ENCODE data around the gene CABLES1. TPM values are rescaled to one million over a fixed set of nuclear protein-coding genes. Genes with fewer than 3 reads are reported as not detected.

The CABLES1 gene
- total and polyA plus RNA-seq, 2 of the 8 experiments (the other 6 are each of a cell fraction or from before 2014, with no cell fraction given): 9.2 to 26.4 TPM

DNA sequence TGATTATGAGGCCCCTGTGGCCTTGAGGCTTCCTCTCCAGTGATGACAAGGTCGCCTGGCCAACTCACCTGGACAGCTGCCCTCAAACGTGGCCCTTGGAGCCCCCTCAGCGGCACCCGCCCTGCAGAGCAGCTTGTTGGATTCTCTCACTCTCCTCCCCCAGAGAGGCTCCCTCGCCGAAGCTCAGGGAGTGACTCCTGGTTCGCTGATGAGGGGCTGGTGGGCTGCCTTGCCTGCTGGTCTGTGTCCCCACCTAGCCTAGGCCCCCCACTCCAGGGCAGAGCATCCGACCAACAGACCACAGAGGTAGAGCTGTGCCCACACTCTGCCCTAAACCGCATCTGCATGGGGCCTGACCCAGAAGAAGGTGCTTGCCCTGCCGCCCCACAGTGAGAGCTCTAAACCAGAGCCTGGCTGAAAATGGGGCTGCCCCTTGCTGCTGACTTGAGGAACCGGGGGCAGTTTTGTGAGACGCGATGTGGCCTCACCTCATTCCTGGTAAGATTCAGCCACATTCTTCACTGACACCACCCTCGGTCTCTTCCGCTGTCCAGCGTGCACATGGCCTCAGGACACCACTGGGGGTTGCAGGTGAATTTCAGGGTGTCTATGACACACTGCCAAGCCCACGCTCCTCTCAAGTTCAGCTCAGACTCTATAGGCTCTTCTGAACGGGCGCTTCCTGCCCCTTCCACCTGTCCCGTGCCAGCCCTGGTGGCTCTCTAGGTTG, 131.6 kb downstream of the CABLES1 start (continued):
- TF ChIP-seq SP4 (IDR thresholded peaks at IDR 0.05; ENCODE audit: low read length): no peak
